Fibroblast of skin of left quadriceps (primary cell): ENCODE data around the gene INSRR.

Source experiments
- DNase-seq, 2 experiments: peaks; one replicate each; pipeline ENCODE4 v3.0.0-alpha.2; 2013; ENCODE audit warnings: low read depth in 2 of 2

INSRR gene

DNA sequence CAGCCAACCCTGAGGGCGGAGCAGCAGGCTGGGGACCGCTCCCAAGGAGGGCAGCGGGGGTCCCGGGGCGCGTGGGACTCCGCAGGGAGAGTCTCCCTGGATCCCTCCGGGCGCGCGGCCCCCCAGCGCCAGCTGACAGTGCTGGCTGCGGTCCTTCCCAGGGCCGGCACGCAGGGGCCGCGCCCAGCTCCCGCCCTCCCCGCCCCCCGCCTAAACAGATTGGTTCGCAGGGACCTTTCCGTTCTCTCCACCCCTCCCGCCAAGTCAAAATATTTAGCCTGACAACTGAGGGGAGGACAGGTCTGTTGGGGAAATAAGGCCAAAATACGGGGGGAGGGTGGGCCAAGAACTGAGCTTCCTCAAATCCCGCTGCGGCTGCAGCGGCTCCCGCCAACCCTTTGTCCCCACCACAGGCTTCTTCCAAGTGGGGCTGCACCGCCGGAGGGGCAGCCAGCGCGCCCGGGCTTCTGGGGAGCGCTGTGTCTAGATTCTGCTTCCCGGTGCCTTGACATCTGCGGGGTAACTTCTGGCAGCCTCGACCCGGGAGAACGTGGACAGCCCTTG, at the start of gene INSRR:
TSS of gene INSRR (minus strand) at position 159 of the 564 bp plus-strand sequence. CDS start 496 bp downstream, outside the sequence.
- no peak for DNase-seq

DNA sequence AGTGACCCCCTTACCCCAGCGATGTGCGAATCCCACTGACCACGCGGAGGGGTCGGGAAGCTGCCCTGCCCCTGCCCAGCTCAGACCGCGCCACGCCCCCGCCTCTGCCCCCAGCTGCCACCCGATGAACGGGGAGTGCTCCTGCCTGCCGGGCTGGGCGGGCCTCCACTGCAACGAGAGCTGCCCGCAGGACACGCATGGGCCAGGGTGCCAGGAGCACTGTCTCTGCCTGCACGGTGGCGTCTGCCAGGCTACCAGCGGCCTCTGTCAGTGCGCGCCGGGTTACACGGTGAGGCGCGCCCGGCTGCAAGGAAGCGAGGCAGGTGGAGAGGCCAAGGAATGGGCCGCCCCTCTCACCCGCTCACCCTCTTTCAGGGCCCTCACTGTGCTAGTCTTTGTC, 49.6 kb upstream of the INSRR start:
- no peak for DNase-seq

DNA sequence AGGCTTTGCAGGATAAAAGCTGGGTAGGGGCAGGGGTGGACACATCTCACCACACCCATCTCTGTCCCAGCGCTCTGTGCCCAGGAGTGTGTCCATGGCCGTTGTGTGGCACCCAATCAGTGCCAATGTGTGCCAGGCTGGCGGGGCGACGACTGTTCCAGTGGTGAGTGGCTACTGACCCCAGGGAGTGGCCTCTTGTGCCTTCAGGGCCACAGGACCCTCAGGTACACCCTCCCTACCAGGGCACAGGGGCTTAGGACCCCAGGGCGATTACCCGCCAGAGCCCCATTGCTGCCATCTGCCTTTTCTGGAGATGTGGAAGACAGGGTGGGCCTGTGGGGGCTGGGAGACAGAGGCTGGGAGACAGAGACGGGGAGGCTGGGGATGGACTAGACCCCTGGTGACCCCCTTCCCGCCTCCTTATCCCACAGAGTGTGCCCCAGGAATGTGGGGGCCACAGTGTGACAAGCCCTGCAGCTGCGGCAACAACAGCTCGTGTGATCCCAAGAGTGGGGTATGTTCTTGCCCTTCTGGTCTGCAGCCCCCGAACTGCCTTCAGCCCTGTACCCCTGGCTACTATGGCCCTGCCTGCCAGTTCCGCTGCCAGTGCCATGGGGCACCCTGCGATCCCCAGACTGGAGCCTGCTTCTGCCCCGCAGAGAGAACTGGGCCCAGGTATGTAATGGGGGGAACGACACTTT, 47.4 kb upstream of the INSRR start:
- DNase-seq: no peak

DNA sequence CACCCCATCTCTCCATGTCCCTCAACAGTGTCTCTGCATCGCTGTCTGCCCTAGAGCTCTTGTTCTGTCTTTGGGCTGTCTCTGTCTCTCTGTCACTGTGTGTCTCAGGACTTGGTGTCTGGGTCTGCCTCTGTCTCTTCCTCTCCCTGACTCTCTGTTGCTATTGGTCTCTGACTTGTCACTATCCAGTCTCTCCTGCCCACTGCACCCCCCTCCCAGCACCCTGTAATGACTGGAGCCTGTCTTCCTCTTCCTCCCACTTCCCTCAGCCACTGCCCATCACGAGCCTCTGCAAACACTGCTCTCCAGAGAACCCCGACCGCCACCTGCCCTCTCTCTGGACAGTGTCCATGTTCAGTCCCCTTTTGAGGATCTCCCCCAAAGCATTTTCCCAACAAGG, 46.7 kb upstream of the INSRR start:
- DNase-seq: no peak

DNA sequence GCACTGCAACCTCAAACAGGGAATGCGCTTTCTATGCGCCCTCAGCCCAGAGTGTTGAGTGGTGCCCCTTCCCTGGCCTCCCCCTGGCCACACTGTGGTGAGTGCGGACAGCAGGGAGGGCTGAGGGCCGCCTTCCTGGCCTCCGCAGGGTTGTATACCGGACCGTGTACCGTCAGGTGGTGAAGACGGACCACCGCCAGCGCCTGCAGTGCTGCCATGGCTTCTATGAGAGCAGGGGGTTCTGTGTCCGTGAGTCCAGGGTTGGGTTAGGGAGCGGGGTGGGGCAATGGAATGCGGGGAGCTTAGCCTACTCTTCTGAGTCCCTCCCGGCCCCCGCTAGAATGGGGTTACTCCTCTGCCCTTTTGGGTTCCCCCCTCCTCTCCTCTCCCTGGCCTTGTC, 46.3 kb upstream of the INSRR start:
- DNase-seq: no peak

DNA sequence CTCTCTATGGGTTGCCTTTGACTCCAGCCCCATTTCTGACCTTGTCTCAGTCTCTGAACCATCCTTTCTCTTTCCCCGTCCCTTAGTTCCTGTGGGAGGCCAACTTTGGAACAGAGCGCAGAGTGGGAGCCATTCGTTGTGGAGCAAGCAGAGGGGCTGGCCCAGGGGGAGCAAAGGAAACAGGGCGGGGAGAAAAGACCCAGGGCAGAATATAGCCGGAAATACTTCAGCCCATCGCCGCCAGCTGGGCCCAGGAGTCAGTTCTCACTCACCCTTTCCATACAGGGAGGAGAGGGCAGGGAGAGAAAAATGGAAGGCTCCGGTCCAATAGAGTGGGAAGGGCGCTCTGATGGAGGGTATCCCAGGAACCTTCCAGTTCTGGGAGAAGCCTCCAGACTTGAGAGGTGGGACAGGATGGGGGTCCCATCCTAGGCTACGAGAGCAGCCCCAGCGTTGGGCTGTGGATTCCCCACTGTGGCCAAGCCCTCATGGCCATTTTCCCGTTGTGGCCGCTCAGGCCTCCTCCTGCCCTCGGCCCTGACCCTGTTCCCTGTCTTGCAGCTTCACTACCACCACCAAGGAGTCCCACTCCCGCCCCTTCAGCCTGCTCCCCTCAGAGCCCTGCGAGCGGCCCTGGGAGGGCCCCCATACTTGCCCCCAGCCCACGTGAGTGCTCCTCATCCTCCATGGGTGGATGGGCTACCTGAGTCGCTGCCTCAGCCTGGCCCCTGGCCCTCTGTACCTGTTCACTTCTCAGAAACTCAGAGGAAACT, 45.5 kb upstream of the INSRR start:
- no peak for DNase-seq

DNA sequence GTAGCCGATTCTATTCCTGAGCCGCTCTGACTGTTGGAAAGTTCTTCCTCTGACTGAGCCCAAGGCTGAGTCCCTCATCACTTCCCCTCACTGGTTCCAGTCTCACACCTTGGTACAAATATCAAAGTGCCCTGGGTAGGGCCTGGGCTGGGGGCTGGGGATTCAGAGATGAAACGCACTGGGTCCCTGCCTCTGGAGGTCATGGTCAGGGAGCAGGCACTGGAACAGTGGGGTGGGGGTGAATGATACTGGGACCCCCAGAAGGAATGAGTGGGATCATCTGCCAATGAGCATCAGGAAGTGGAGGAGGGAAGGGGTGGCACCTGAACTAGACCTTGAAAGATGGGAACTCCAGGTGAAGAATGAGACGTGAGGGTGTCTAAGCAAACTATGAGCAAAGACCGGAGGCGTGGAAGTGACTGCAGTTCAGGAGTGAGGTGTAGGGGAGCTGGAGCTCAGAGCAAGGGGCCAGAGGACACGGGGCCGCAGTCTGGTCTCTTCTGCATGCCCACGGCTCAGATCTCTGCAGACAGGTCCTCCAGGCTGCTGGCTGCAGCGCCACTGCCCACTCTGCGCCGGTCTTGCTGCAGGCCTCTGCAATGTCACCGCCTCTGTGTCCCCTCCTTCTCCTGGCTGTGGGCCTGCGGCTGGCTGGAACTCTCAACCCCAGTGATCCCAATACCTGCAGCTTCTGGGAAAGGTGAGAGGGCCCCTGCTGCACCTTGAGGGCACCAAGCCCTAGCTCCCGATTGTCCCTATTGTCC, 44.6 kb upstream of the INSRR start:
- DNase-seq: no peak

DNA sequence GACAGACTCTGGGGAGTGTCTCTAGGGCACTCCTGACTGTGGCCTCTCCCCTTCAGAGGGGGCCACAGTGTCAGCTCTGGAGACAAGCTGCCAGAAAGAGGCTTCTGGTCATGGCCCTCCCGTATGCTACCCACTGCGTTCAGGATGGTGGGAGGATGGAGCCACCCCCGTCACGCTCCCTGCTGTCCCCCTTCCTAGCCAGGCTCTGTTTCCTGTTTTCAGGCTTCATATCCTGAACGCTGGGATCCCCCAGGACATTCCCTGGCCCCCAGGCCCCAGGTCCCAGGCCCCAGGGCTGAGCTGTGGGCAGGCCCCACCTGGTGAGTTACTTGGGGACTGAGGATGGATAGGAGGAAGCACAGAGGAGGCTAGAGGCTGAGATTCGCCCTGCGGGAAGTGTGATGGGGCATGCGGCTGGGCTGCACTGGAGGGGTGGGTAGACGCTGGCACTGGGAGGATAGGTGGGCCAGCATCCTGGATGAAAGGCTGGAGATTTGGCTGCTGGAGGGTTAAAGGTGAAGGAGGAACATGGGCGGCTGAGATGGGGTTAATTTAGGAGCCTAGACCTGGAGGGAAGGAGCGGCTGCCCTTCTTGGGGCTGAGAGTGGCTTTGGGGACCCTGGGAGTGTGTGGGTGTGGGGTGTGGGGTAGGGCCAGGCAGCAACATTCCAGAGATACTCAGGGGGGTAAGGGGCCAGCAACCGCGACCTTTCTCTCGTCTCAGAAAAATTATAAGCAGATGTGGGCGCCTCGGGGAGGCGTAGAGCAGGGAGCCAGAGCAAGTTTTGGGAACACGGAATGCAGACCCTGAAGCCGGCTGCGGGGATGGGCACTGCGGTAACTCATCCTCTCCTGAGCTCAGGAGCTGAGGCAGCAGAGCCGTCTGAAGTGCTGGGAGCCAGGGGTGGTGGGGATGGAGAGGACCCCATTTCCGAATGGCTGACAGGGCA, 43.3 kb upstream of the INSRR start:
- peak in 1 of 2 experiments; percentile 66 for DNase-seq

DNA sequence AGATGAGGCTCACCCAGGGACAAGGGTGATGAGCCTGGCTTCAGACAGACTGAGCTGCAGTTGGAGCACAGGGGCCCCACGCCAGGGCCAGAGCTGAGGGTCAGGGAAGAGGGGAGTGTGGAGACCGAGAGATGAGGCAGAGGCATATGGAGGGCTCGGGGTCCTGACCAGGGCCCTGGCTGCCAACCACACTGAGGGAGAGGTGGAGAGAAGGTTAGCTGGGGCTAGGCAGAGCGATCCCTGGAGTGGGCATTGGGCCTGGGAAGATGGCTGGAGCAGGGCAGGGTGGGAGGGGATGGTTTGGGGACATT, 42.6 kb upstream of the INSRR start:
- no peak for DNase-seq

DNA sequence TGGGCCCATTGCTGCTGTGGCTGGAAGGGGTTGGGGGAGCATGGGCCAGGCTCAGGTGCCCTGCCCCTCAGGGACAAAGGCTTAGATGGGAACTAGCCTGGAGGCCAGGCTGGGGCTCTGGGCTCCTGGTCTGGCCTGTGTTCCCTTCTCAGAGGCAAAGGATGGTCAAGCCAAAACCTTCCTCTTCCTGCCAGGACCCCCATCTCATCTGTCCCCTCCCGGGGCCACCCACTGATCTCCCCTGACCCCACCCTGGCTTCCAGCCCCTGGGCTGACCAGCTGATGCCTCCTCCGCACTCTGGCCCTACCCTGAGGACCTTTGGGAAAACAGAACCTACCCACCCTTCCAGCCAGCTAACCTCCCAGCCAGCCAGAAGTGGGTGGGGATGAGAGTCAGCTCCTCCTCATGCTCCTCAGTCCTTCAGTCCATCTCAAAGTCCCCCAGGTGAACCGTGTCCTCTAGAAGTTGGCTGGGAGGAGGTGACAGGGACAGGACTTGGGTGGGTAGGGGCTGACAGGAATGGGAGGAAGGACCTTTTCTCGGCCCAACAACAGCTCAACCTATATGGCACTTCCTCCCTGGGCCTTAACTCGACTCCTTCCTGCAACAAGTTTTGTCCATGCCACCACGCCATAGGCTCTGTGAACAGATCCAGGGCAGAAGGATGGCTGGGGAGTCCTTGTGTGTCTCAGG, 42.1 kb upstream of the INSRR start:
- no peak for DNase-seq

DNA sequence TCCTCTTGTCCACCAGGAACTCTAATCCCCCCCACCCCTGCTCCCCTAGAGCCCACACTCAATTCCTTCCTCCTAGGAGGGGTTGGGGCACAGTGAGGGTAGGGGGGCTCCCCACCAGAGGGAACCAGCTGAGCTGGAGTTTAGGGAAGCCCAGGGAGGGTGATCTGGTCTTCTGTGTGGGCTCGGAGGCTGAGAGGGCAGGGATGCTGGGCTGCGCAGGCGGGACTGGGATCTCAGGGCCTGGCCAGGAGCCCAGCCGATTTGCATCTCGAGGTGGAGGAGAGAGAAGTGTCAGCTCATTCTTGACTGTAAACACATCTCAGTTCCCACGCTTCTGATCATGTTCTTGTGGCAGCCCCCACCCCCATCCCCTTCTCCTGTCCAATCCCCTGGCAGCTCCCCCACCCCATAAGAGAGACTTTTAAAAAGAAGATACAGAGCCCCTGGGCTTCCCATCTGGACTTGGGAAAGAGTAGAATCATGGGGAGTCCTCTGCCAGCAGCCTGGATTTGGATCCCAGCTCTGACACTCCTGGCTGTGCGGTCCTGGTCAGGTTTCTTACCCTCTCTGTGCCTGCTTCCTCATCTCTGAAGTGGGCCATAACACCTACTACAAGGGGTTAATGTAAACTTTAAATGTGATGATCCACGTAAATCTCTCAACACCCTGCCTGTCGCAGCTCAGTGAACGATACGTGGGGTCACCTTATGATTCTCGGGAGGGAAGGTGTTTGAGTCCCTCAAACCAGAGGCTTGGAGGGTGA, 41.2 kb upstream of the INSRR start:
- DNase-seq: peak in 1 of 2 experiments; percentile 40

DNA sequence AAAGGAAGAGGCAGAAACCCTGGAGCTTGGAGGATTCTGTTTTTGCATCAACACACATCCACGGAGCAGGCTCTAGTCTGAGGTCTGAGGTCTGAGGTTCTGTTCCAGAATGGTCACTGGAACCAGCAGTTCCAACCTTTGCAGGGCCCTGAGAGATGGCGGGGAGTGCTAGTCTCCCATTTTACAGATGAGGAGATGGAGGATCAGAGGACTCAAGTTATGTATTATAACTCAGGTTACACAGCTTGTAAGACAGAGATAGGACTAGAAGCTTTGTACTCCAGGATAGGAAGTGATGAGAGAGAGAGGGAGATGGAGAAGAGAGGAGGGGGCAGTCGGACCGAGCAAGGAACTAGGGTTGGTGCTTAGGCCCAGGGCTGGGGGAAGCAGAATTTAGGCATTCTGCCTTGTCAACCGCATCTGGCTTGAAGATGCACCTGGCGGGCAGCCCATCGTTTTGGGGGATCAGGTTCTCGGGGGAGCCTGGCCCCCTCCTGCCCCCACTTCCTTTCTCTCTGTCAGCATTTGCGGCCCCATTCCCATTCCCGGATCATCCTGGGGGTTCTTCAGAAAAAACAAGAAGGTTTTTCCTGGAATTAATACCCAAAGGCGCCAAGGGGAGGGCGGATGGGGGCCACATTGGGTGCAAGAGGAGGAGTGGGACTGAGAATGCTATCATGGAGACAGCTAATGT, 40.2 kb upstream of the INSRR start:
- no peak for DNase-seq

DNA sequence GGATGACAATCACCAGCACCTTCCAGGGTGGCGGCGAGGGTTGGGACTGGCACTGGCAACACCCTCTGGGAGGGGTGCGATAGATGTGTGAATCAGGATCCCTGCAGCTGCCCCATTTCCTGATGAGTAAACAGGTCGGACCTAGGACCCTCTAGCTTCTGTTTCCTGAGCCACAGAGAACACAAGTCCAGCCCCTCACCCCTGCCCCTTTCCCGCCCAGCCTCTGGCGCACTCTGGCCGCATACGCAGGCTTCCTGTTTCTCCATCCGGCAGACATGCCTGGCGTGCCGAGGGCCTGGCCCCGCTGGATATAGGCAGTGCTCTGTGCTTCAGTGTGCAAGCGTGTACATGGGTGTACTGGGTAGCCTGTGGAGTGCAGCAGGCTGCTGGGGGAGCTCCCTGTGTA, 39.2 kb upstream of the INSRR start:
- no peak for DNase-seq

DNA sequence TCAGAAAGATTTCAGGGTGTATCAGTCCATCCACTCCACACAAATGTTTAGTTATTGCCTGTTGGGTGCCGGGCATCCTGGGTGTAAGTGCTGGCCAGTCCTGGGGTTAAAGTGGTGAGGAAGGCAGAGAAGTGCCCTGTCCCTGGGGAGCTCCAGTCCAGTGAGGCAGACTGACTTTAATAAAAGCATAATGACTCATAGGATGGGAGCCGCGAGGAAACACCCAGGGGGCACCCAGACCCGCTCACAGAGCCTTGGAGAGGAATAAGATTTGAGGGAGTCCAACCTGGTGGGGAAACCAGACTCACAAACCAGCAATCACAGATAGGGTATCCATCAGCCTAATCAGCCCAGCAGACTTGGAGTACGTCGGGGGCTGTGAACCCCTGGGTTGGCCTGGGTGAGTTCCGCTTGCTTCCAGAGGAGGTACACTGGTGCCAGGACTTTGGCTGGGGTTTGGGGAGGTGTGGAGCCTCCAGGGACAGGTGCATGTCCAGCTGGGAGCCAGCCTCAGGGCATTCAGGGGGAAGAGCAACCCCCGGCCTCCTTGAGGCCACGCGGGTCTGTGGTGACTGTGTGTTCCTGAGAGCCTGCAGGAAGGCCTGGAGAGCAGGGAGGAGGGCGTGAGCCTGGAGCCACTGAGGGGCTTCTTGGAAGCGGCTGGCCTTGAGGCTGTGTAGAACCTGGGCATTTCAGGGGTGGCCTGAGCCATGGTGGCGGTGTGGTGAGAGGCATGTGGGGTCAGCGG, 38.3 kb upstream of the INSRR start:
- no peak for DNase-seq

DNA sequence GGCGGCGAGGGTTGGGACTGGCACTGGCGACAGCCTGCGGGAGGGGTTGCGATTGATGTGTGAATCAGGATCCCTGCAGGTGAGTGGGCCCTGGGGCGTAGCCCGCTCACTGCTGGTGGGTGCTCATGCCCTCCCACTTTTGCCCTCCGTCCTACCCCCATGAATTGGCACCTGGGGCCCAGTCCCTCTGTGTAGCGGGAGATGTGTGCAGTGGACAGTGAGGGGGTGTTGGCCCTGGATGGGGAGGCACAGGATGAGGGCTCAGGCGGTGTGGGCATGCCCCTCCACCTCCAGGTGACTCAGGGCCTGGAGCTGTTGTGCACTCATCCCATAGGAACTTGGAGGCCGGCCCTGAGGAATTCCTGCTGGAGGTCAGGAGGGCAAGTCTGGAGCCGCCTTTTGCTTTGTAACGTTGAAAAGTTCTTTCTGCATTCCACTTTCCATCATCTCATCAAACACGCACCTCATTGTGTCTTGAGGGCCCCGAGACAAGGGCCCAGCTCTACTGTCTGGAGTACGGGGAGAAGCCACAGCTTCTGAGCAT, 37.6 kb upstream of the INSRR start:
- peak; percentile 70 to 72 for DNase-seq

DNA sequence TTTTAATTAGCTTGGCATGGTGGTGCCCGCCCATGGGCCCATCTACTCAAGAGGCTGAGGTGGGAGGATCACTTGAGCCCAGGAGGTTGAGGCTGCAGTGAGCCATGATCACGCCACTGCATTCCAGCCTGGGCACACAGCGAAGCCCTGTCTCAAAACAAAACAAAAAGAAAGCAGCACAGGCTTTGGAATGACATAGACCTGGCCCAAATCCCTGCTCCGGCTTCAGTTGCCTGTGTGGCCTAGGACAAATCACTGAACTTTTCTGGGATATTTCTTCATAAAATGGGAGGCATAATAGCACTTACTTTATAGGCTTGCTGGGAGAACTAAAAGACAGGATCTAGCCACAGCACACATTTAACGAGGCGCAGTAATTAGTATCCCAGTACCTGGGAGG, 37.0 kb upstream of the INSRR start:
- no peak for DNase-seq

DNA sequence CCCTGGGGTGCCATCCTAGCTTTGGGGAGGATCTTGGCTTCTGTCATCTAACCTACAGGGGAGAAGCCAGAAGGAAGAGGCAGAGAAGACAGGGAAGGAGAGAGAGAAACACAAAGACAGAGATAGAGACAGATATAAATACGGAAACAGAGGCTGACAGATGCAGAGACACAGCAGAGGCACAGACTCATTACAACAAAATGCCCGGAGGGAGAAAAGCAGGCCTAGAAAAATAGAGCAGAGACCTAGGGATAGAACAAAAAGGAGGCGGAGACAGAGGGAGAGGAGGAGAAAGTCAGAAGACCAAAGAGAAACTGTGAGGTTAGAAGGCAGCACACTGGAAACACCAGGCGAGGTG, 36.5 kb upstream of the INSRR start:
- no peak for DNase-seq

DNA sequence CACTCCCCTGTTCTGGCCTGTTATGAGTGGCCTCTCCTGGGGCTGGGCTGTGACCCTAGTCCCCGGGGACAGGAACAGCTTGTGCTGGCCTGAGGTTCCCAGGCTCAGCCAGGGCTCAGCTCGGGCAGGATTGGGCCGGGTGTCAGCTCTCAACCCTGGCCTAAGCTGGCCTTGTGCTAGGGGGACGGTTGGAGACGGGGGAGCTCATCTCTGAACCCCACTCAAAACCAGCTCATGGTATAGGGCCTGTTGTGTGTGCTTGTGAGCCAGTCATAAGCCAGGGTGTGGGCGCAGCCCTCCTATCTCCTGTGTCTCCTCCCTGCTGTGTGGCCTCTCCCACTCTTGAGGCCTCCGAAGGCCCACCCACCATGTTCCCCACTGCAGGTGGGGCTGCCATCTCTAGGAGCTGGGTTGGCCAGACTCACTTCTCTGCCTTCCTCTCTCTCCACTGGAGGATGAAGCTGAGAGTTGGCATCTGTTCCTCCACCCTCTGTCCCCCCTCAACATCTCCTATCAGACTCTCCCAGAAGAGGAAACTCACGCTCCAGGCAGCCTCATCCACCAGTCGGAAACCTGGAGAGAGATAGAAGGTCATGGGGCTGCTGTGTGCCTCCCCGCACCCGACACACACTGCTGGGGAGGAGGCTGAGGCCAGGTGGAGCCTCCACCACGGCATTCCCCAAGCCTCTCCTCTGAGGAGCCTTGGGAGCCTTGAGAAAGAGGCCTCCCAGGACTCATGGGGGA, 36.0 kb upstream of the INSRR start:
- no peak for DNase-seq
